ENCODE measurements around the gene WDR43.

- TF ChIP-seq TOX (CRISPR knock-in tag; IDR thresholded peaks at IDR 0.05; ENCODE audit: borderline replicate concordance) (no peak), ISL1 (CRISPR knock-in tag; IDR thresholded peaks at IDR 0.05) (no peak), PPARA (CRISPR knock-in tag; IDR thresholded peaks at IDR 0.05; ENCODE audit: borderline replicate concordance) (no peak), CREB5 (CRISPR knock-in tag; IDR thresholded peaks at IDR 0.05; ENCODE audit: low read depth) (no peak), TCF4 (CRISPR knock-in tag; IDR thresholded peaks at IDR 0.05; ENCODE audit: borderline replicate concordance) (no peak), OSR1 (CRISPR knock-in tag; IDR thresholded peaks at IDR 0.05) (no peak), ZFP3 (CRISPR knock-in tag; IDR thresholded peaks at IDR 0.05) (no peak)
These were observed 50.2 kb downstream of the WDR43 start for GRCh38 chr2:28944535-28945248.

Data from SK-N-SH treated with all-trans-retinoic acid at 6 μM for 48 hours (cell line).